HG03457 (cell line): ENCODE results near the gene SAMD10.
"Not testable (repeated sequence)": the region's sequence is repeated elsewhere in the genome, so short reads cannot be mapped to it uniquely, and the experiment has no call there.

Experiments used
- ATAC-seq: cut with Tn5 transposase; IDR thresholded peaks from one replicate; pipeline ENCODE4 v1.9.1; 2021; ENCODE audit warnings: moderate number of reproducible peaks; ENCODE audit not compliant: unreplicated experiment

Gene SAMD10

GRCh38 chr20:63979557-63980316 is at the start of gene SAMD10:
Gene SAMD10, minus strand, starts transcription at chr20:63979642. Its CDS starts 175 bp downstream, at chr20:63979467.
- no peak for ATAC-seq

GRCh38 chr20:64027981-64028685 is 48.7 kb upstream of the SAMD10 start:
- no peak for ATAC-seq

- no peak for ATAC-seq
Observed at GRCh38 chr20:64025826-64026412, 46.5 kb upstream of the SAMD10 start.

GRCh38 chr20:64025101-64025825 is 45.8 kb upstream of the SAMD10 start:
- no peak for ATAC-seq

- ATAC-seq: no peak
Observed at GRCh38 chr20:64024141-64024990, 44.9 kb upstream of the SAMD10 start.

GRCh38 chr20:64023361-64024140 is 44.1 kb upstream of the SAMD10 start:
- no peak for ATAC-seq

GRCh38 chr20:64022671-64023360 is 43.4 kb upstream of the SAMD10 start:
- no peak for ATAC-seq

GRCh38 chr20:64021124-64021975 is 41.9 kb upstream of the SAMD10 start:
- ATAC-seq: no peak

- no peak for ATAC-seq
Observed at GRCh38 chr20:64015635-64016034, 36.2 kb upstream of the SAMD10 start.

- not testable (repeated sequence) for ATAC-seq
Observed at GRCh38 chr20:64012385-64013154, 33.1 kb upstream of the SAMD10 start.

GRCh38 chr20:64011366-64011779 is 31.9 kb upstream of the SAMD10 start:
- ATAC-seq: no peak

GRCh38 chr20:64010711-64011237 is 31.3 kb upstream of the SAMD10 start:
- no peak for ATAC-seq

GRCh38 chr20:64009811-64010387 is 30.5 kb upstream of the SAMD10 start:
- ATAC-seq: no peak

- no peak for ATAC-seq
Observed at GRCh38 chr20:64006902-64007301, 27.5 kb upstream of the SAMD10 start.

- ATAC-seq: no peak
Observed at GRCh38 chr20:64006490-64006889, 27.0 kb upstream of the SAMD10 start.

- ATAC-seq: no peak
Observed at GRCh38 chr20:64005394-64005793, 26.0 kb upstream of the SAMD10 start.
